ENCODE results near the gene ADAMTS7.
"Not testable (repeated sequence)": the region's sequence is repeated elsewhere in the genome, so short reads cannot be mapped to it uniquely, and the experiment has no call there.

Gene ADAMTS7

GRCh38 chr15:78841891-78842290 is 30.6 kb upstream of the ADAMTS7 start:
- Histone ChIP-seq H3K27me3 (ENCODE audit: control insufficient read depth, insufficient read depth, low read length) (no peaks in the 10 kb centered on the region), H3K4me3 (ENCODE audit: low read depth, low read length) (no peak overlapping the region), H3K9me3 (ENCODE audit: control insufficient read depth, insufficient read depth, low read length) (no peaks in the 10 kb centered on the region), H3K9ac (ENCODE audit: low read depth, low read length) (no peak overlapping the region), H3K27ac (ENCODE audit: low read depth, low read length) (no peak overlapping the region), H3K4me1 (ENCODE audit: control insufficient read depth, insufficient read depth, low read length) (no peaks in the 10 kb centered on the region), H3K36me3 (ENCODE audit: control insufficient read depth, insufficient read depth, low read length) (no peaks in the 10 kb centered on the region)

GRCh38 chr15:78841376-78841706 is 30.1 kb upstream of the ADAMTS7 start:
- no peak overlapping the region for H3K9ac ChIP-seq (ENCODE audit: low read depth, low read length)

GRCh38 chr15:78840661-78841375 is 29.6 kb upstream of the ADAMTS7 start:
- no peaks in the 10 kb centered on the region for H3K9me3 ChIP-seq (ENCODE audit: control insufficient read depth, insufficient read depth, low read length)
- no peaks in the 10 kb centered on the region for H3K4me1 ChIP-seq (ENCODE audit: control insufficient read depth, insufficient read depth, low read length)
- no peak overlapping the region for H3K9ac ChIP-seq (ENCODE audit: low read depth, low read length)
- no peak overlapping the region for H3K4me3 ChIP-seq (ENCODE audit: low read depth, low read length)
- H3K27me3 ChIP-seq (ENCODE audit: control insufficient read depth, insufficient read depth, low read length), result no peaks in the 10 kb centered on the region
- H3K27ac ChIP-seq (ENCODE audit: low read depth, low read length), result no peak overlapping the region
- no peaks in the 10 kb centered on the region for H3K36me3 ChIP-seq (ENCODE audit: control insufficient read depth, insufficient read depth, low read length)

More at GRCh38 chr15:78841376-78841706, 30.1 kb upstream of the ADAMTS7 start:
- Histone ChIP-seq H3K4me1 (ENCODE audit: control insufficient read depth, insufficient read depth, low read length) (no peaks in the 10 kb centered on the region), H3K4me3 (ENCODE audit: low read depth, low read length) (no peak overlapping the region), H3K9me3 (ENCODE audit: control insufficient read depth, insufficient read depth, low read length) (no peaks in the 10 kb centered on the region), H3K27me3 (ENCODE audit: control insufficient read depth, insufficient read depth, low read length) (no peaks in the 10 kb centered on the region), H3K27ac (ENCODE audit: low read depth, low read length) (no peak overlapping the region), H3K36me3 (ENCODE audit: control insufficient read depth, insufficient read depth, low read length) (no peaks in the 10 kb centered on the region)

- H3K4me1 ChIP-seq (ENCODE audit: control insufficient read depth, insufficient read depth, low read length); H3K36me3 ChIP-seq (ENCODE audit: control insufficient read depth, insufficient read depth, low read length); H3K4me3 ChIP-seq (ENCODE audit: low read depth, low read length); H3K27ac ChIP-seq (ENCODE audit: low read depth, low read length); H3K27me3 ChIP-seq (ENCODE audit: control insufficient read depth, insufficient read depth, low read length); H3K9ac ChIP-seq (ENCODE audit: low read depth, low read length); H3K9me3 ChIP-seq (ENCODE audit: control insufficient read depth, insufficient read depth, low read length): not testable (repeated sequence)
Observed at GRCh38 chr15:78839151-78839550, 27.9 kb upstream of the ADAMTS7 start.

GRCh38 chr15:78838489-78838888 is 27.2 kb upstream of the ADAMTS7 start:
- H3K4me3 ChIP-seq (ENCODE audit: low read depth, low read length), result no peak overlapping the region
- no peaks in the 10 kb centered on the region for H3K27me3 ChIP-seq (ENCODE audit: control insufficient read depth, insufficient read depth, low read length)
- H3K36me3 ChIP-seq (ENCODE audit: control insufficient read depth, insufficient read depth, low read length), result no peaks in the 10 kb centered on the region
- H3K4me1 ChIP-seq (ENCODE audit: control insufficient read depth, insufficient read depth, low read length), result no peaks in the 10 kb centered on the region
- H3K9me3 ChIP-seq (ENCODE audit: control insufficient read depth, insufficient read depth, low read length), result no peaks in the 10 kb centered on the region
- no peak overlapping the region for H3K9ac ChIP-seq (ENCODE audit: low read depth, low read length)
- no peak overlapping the region for H3K27ac ChIP-seq (ENCODE audit: low read depth, low read length)

GRCh38 chr15:78837543-78837942 is 26.3 kb upstream of the ADAMTS7 start:
- Histone ChIP-seq H3K4me1 (ENCODE audit: control insufficient read depth, insufficient read depth, low read length) (no peaks in the 10 kb centered on the region), H3K36me3 (ENCODE audit: control insufficient read depth, insufficient read depth, low read length) (no peaks in the 10 kb centered on the region), H3K27me3 (ENCODE audit: control insufficient read depth, insufficient read depth, low read length) (no peaks in the 10 kb centered on the region), H3K27ac (ENCODE audit: low read depth, low read length) (no peak overlapping the region), H3K9ac (ENCODE audit: low read depth, low read length) (no peak overlapping the region), H3K9me3 (ENCODE audit: control insufficient read depth, insufficient read depth, low read length) (no peaks in the 10 kb centered on the region), H3K4me3 (ENCODE audit: low read depth, low read length) (no peak overlapping the region)

GRCh38 chr15:78837131-78837530 is 25.9 kb upstream of the ADAMTS7 start:
- Histone ChIP-seq H3K9ac (ENCODE audit: low read depth, low read length) (no peak overlapping the region), H3K36me3 (ENCODE audit: control insufficient read depth, insufficient read depth, low read length) (no peaks in the 10 kb centered on the region), H3K4me1 (ENCODE audit: control insufficient read depth, insufficient read depth, low read length) (no peaks in the 10 kb centered on the region), H3K4me3 (ENCODE audit: low read depth, low read length) (no peak overlapping the region), H3K9me3 (ENCODE audit: control insufficient read depth, insufficient read depth, low read length) (no peaks in the 10 kb centered on the region), H3K27ac (ENCODE audit: low read depth, low read length) (no peak overlapping the region), H3K27me3 (ENCODE audit: control insufficient read depth, insufficient read depth, low read length) (no peaks in the 10 kb centered on the region)

- H3K4me3 ChIP-seq (ENCODE audit: low read depth, low read length), result no peak overlapping the region
- H3K27ac ChIP-seq (ENCODE audit: low read depth, low read length), result no peak overlapping the region
- no peaks in the 10 kb centered on the region for H3K36me3 ChIP-seq (ENCODE audit: control insufficient read depth, insufficient read depth, low read length)
- H3K4me1 ChIP-seq (ENCODE audit: control insufficient read depth, insufficient read depth, low read length), result no peaks in the 10 kb centered on the region
- no peaks in the 10 kb centered on the region for H3K27me3 ChIP-seq (ENCODE audit: control insufficient read depth, insufficient read depth, low read length)
- H3K9ac ChIP-seq (ENCODE audit: low read depth, low read length), result no peak overlapping the region
- H3K9me3 ChIP-seq (ENCODE audit: control insufficient read depth, insufficient read depth, low read length), result no peaks in the 10 kb centered on the region
Observed at GRCh38 chr15:78836333-78836732, 25.1 kb upstream of the ADAMTS7 start.

GRCh38 chr15:78831229-78832207 is 20.3 kb upstream of the ADAMTS7 start:
- Histone ChIP-seq H3K4me3 (ENCODE audit: low read depth, low read length) (no peak overlapping the region), H3K36me3 (ENCODE audit: control insufficient read depth, insufficient read depth, low read length) (no peaks in the 10 kb centered on the region), H3K9me3 (ENCODE audit: control insufficient read depth, insufficient read depth, low read length) (no peaks in the 10 kb centered on the region), H3K27ac (ENCODE audit: low read depth, low read length) (no peak overlapping the region), H3K9ac (ENCODE audit: low read depth, low read length) (no peak overlapping the region), H3K4me1 (ENCODE audit: control insufficient read depth, insufficient read depth, low read length) (no peaks in the 10 kb centered on the region), H3K27me3 (ENCODE audit: control insufficient read depth, insufficient read depth, low read length) (no peaks in the 10 kb centered on the region)

GRCh38 chr15:78830514-78831228 is 19.4 kb upstream of the ADAMTS7 start:
- Histone ChIP-seq H3K9ac (ENCODE audit: low read depth, low read length) (no peak overlapping the region), H3K4me3 (ENCODE audit: low read depth, low read length) (no peak overlapping the region), H3K4me1 (ENCODE audit: control insufficient read depth, insufficient read depth, low read length) (no peaks in the 10 kb centered on the region), H3K27me3 (ENCODE audit: control insufficient read depth, insufficient read depth, low read length) (no peaks in the 10 kb centered on the region), H3K9me3 (ENCODE audit: control insufficient read depth, insufficient read depth, low read length) (no peaks in the 10 kb centered on the region), H3K27ac (ENCODE audit: low read depth, low read length) (no peak overlapping the region), H3K36me3 (ENCODE audit: control insufficient read depth, insufficient read depth, low read length) (no peaks in the 10 kb centered on the region)

- H3K27me3 ChIP-seq (ENCODE audit: control insufficient read depth, insufficient read depth, low read length), result no peaks in the 10 kb centered on the region
- no peak overlapping the region for H3K4me3 ChIP-seq (ENCODE audit: low read depth, low read length)
- no peaks in the 10 kb centered on the region for H3K9me3 ChIP-seq (ENCODE audit: control insufficient read depth, insufficient read depth, low read length)
- no peak overlapping the region for H3K9ac ChIP-seq (ENCODE audit: low read depth, low read length)
- H3K4me1 ChIP-seq (ENCODE audit: control insufficient read depth, insufficient read depth, low read length), result no peaks in the 10 kb centered on the region
- H3K27ac ChIP-seq (ENCODE audit: low read depth, low read length), result no peak overlapping the region
- H3K36me3 ChIP-seq (ENCODE audit: control insufficient read depth, insufficient read depth, low read length), result no peaks in the 10 kb centered on the region
Observed at GRCh38 chr15:78828920-78829319, 17.7 kb upstream of the ADAMTS7 start.
